ENCODE measurements around the gene POLE4. TPM values are rescaled to one million over a fixed set of nuclear protein-coding genes. Genes with fewer than 3 reads are reported as not detected.

POLE4 gene
- total RNA-seq, 1 donor from 2014 or later: 65.4 TPM

GRCh38 chr2:74983631-74984392, 25.4 kb downstream of the POLE4 start:
- Histone ChIP-seq H3K4me1 (peaks cover 3% of the 10 kb centered on the region), H3K36me3 (no peaks in the 10 kb centered on the region), H3K27ac (no peak overlapping the region), H3K9me3 (no peaks in the 10 kb centered on the region), H3K27me3 (ENCODE audit: low read depth) (no peaks in the 10 kb centered on the region), H3K4me3 (no peak overlapping the region)
- no peak for DNase-seq
- no peak for TF ChIP-seq CTCF (IDR thresholded peaks at IDR 0.05)
- ATAC-seq: no peak
- intact Hi-C loops (cut with DNase I): no loop called here

- no peaks in the 10 kb centered on the region for H3K27me3 ChIP-seq (ENCODE audit: low read depth)
- DNase-seq (no peak), ATAC-seq (no peak)
- H3K9me3 ChIP-seq: no peaks in the 10 kb centered on the region
- H3K4me3 ChIP-seq: no peak overlapping the region
- H3K36me3 ChIP-seq: no peaks in the 10 kb centered on the region
- no peak overlapping the region for H3K27ac ChIP-seq
- no peak for TF ChIP-seq CTCF (IDR thresholded peaks at IDR 0.05)
- H3K4me1 ChIP-seq: peaks cover 3% of the 10 kb centered on the region
- intact Hi-C loops (cut with DNase I): no loop called here
Observed at GRCh38 chr2:74984947-74985637, 26.6 kb downstream of the POLE4 start.

GRCh38 chr2:74985978-74986609, 27.7 kb downstream of the POLE4 start:
- no peak for TF ChIP-seq CTCF (IDR thresholded peaks at IDR 0.05)
- Histone ChIP-seq H3K9me3 (no peaks in the 10 kb centered on the region), H3K27ac (no peak overlapping the region), H3K36me3 (no peaks in the 10 kb centered on the region), H3K4me1 (peaks cover 3% of the 10 kb centered on the region), H3K27me3 (ENCODE audit: low read depth) (no peaks in the 10 kb centered on the region), H3K4me3 (no peak overlapping the region)
- intact Hi-C loops (cut with DNase I): no loop called here
- DNase-seq (no peak), ATAC-seq (no peak)

GRCh38 chr2:74991977-74992376, 33.5 kb downstream of the POLE4 start:
- ATAC-seq (no peak), DNase-seq (no peak)
- no peaks in the 10 kb centered on the region for H3K36me3 ChIP-seq
- no peaks in the 10 kb centered on the region for H3K4me1 ChIP-seq
- no peaks in the 10 kb centered on the region for H3K9me3 ChIP-seq
- no peak overlapping the region for H3K27ac ChIP-seq
- intact Hi-C loops (cut with DNase I): no loop called here
- TF ChIP-seq CTCF (IDR thresholded peaks at IDR 0.05): no peak
- no peaks in the 10 kb centered on the region for H3K27me3 ChIP-seq (ENCODE audit: low read depth)
- H3K4me3 ChIP-seq: no peak overlapping the region

- no peak for TF ChIP-seq CTCF (IDR thresholded peaks at IDR 0.05)
- H3K4me3 ChIP-seq: no peak overlapping the region
- ATAC-seq (no peak), DNase-seq (no peak)
- H3K4me1 ChIP-seq: no peaks in the 10 kb centered on the region
- no peaks in the 10 kb centered on the region for H3K27me3 ChIP-seq (ENCODE audit: low read depth)
- no peaks in the 10 kb centered on the region for H3K9me3 ChIP-seq
- H3K36me3 ChIP-seq: no peaks in the 10 kb centered on the region
- intact Hi-C loops (cut with DNase I): no loop called here
- H3K27ac ChIP-seq: no peak overlapping the region
Observed at GRCh38 chr2:74999468-74999867, 41.0 kb downstream of the POLE4 start.

Measured in lower lobe of right lung (tissue), 2 donors.